Measurements from ENCODE around the gene WBP2.

DNA sequence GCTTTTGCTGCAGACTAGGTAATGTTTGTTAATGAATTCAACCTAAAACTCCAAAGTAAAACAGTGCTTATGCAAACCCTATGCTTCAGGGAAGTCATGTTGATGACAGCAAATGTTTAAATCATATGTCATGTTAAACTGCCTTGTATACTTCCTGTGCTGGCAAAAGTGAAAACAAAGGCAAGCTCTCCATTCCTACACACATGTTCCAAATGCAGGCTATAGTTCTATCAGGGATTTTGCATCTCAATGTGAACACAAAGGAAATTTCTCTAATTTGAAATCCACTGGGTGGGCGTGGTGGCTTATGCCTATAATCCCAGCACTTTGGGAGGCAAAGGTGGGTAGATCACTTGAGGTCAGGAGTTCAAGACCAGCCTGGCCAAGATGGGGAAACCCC is 51.3 kb downstream of the WBP2 start:
- TF ChIP-seq, protein P1, sequence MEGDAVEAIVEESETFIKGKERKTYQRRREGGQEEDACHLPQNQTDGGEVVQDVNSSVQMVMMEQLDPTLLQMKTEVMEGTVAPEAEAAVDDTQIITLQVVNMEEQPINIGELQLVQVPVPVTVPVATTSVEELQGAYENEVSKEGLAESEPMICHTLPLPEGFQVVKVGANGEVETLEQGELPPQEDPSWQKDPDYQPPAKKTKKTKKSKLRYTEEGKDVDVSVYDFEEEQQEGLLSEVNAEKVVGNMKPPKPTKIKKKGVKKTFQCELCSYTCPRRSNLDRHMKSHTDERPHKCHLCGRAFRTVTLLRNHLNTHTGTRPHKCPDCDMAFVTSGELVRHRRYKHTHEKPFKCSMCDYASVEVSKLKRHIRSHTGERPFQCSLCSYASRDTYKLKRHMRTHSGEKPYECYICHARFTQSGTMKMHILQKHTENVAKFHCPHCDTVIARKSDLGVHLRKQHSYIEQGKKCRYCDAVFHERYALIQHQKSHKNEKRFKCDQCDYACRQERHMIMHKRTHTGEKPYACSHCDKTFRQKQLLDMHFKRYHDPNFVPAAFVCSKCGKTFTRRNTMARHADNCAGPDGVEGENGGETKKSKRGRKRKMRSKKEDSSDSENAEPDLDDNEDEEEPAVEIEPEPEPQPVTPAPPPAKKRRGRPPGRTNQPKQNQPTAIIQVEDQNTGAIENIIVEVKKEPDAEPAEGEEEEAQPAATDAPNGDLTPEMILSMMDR (IDR thresholded peaks at IDR 0.05 in 4 of 5, conservative IDR thresholded peaks at IDR 0.05 in 1 of 5), result no peak
- TF ChIP-seq POLR2A (IDR thresholded peaks at IDR 0.05), result no peak
